ENCODE measurements around the gene BCOR.

DNA sequence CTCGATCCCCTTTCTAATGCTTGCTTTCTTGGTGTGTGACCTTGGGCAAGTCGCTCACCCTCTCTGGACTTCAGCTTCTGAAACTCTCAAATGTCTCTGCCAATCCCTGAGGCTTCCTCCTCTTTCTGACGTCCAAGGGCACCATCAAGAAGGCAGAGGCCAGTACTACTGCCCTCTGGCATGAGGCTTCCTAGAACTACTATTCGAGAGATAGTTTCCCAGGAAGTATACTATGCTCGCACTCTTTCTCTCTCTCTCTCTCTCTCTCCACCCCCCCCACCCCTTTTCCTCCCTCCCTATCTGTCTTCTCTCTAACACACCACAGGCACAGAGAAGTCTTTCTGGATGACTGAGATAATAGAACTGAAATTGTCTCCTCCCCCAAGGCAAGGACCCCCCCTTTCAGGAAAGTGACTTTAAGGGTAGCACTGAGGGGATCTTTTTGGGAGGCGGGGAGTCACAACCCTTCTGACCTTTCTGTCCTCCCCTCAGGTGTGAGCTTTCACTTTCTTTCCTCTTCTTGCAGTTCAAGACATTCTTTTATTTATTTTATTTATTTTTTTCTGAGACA lies 20.0 kb upstream of the BCOR start:
- TF ChIP-seq POLR2A (IDR thresholded peaks at IDR 0.05) = no peak
- no peak for TF ChIP-seq CTCF (IDR thresholded peaks at IDR 0.05)
